NAMALWA (cell line): ENCODE data around the gene LOXL4.
A peak's percentile ranks its signal among the peaks of the same experiment; 100 is the strongest.
"Not testable (repeated sequence)": the region's sequence is repeated elsewhere in the genome, so short reads cannot be mapped to it uniquely, and the experiment has no call there.

ENCODE experiments used
- DNase-seq: peaks from one replicate; pipeline ENCODE4 v3.0.0-alpha.2; 2015; ENCODE audit warnings: low spot score

Gene LOXL4

GRCh38 chr10:98242823-98243222 is 25.2 kb downstream of the LOXL4 start:
- peak; percentile 41 for DNase-seq

- DNase-seq, result no peak
Measured at GRCh38 chr10:98240524-98240923, 27.5 kb downstream of the LOXL4 start.

GRCh38 chr10:98238391-98238790 is 29.6 kb downstream of the LOXL4 start:
- DNase-seq, result no peak

GRCh38 chr10:98236862-98237261 is 31.1 kb downstream of the LOXL4 start:
- no peak for DNase-seq

- DNase-seq, result no peak
Measured at GRCh38 chr10:98235846-98236245, 32.1 kb downstream of the LOXL4 start.

GRCh38 chr10:98231417-98231816 is 36.6 kb downstream of the LOXL4 start:
- DNase-seq, result no peak

GRCh38 chr10:98228266-98228665 is 39.7 kb downstream of the LOXL4 start:
- not testable (repeated sequence) for DNase-seq

GRCh38 chr10:98227713-98228112 is 40.3 kb downstream of the LOXL4 start:
- DNase-seq, result not testable (repeated sequence)

- DNase-seq, result no peak
Measured at GRCh38 chr10:98226508-98227144, 41.4 kb downstream of the LOXL4 start.

- no peak for DNase-seq
Measured at GRCh38 chr10:98224996-98225395, 43.0 kb downstream of the LOXL4 start.

- no peak for DNase-seq
Measured at GRCh38 chr10:98224509-98224908, 43.5 kb downstream of the LOXL4 start.

- no peak for DNase-seq
Measured at GRCh38 chr10:98223874-98224273, 44.1 kb downstream of the LOXL4 start.

GRCh38 chr10:98217801-98218200 is 50.2 kb downstream of the LOXL4 start:
- peak; percentile 29 for DNase-seq

GRCh38 chr10:98215373-98215772 is 52.6 kb downstream of the LOXL4 start:
- DNase-seq, result no peak

GRCh38 chr10:98213740-98214139 is 54.3 kb downstream of the LOXL4 start:
- no peak for DNase-seq

- DNase-seq, result no peak
Measured at GRCh38 chr10:98212196-98212595, 55.8 kb downstream of the LOXL4 start.

GRCh38 chr10:98209441-98209840 is 58.6 kb downstream of the LOXL4 start:
- DNase-seq, result no peak

- DNase-seq, result no peak
Measured at GRCh38 chr10:98208925-98209324, 59.1 kb downstream of the LOXL4 start.

GRCh38 chr10:98205351-98205750 is 62.6 kb downstream of the LOXL4 start:
- no peak for DNase-seq

GRCh38 chr10:98202378-98202777 is 65.6 kb downstream of the LOXL4 start:
- DNase-seq, result no peak

GRCh38 chr10:98201760-98202159 is 66.2 kb downstream of the LOXL4 start:
- DNase-seq, result no peak
